HepG2 (cell line): ENCODE results near the gene SPAG6. TPM values are rescaled to one million over a fixed set of nuclear protein-coding genes. Genes with fewer than 3 reads are reported as not detected.

Source experiments
- ATAC-seq: fragments of 200-7000 bp; cut with Tn5 transposase; 3 replicates; pipeline ENCODE4 v1.9.1; 2020; ENCODE audit warnings: mild to moderate bottlenecking, moderate library complexity
- BruUV-seq: library from RNA; stranded (reverse); fragments of 400-500 nt; replicated peaks from 2 replicates; lab custom pipeline; 2021; lab: Mats Ljungman, UMichigan
- CTCF ChIA-PET: fragments of 300-600 bp; formaldehyde crosslinking; extraction: SDS; loops from one replicate; lab custom pipeline; 2021; ENCODE audit warnings: low total read pairs, inconsistent platforms, low intra/inter-chr PET ratio; lab: Yijun Ruan, JAX
- POLR2A ChIA-PET: fragments of 350-600 bp; sonication (Branson Sonifier 250); formaldehyde crosslinking; loops from one replicate; lab custom pipeline; 2020; ENCODE audit warnings: antibody characterized with exemption, inconsistent platforms; lab: Yijun Ruan, JAX
- DNase-seq: peaks from one replicate; pipeline ENCODE4 v3.0.0-alpha.2; 2015; ENCODE audit warnings: low spot score
- FAIRE-seq: peaks from 3 replicates; lab custom pipeline; 2011; peaks lifted over from hg19 to GRCh38; lab: Jason Lieb, UNC
- H2AFZ ChIP-seq: one replicate; pipeline ENCODE4 v1.6.1; 2011; ENCODE audit warnings: low read length, inconsistent platforms
- H3K27ac ChIP-seq: fragments of 300-600 bp; 3 replicates; pipeline ENCODE4 v1.8.0; 2011; ENCODE audit warnings: mixed run types, mild to moderate bottlenecking, mixed read lengths, low read length, inconsistent platforms; ENCODE audit not compliant: insufficient read depth; ENCODE audit errors: extremely low read length
- H3K27me3 ChIP-seq, 2 experiments: fragments of 200-600 bp in 1 of 2; 2 replicates in 1 of 2; 3 replicates in 1 of 2; pipeline versions ENCODE4 v1.6.0 to v1.8.0; 2011; ENCODE audit warnings: low read length in 2 of 2, mild to moderate bottlenecking in 2 of 2, moderate library complexity in 2 of 2, inconsistent platforms in 1 of 2; ENCODE audit not compliant: insufficient read depth in 2 of 2, control insufficient read depth in 1 of 2
- H3K36me3 ChIP-seq, 2 experiments: fragments of 200-600 bp in 1 of 2; replicated peaks in 1 of 2; 2 replicates in 1 of 2; 3 replicates in 1 of 2; pipeline versions ENCODE4 v1.5.1 to v1.8.0; 2011; ENCODE audit warnings: low read length in 2 of 2, inconsistent platforms in 1 of 2; ENCODE audit not compliant: insufficient read depth in 2 of 2, control insufficient read depth in 1 of 2
- H3K4me1 ChIP-seq: 2 replicates; pipeline ENCODE4 v1.5.1; 2012; ENCODE audit warnings: low read length, inconsistent platforms; ENCODE audit not compliant: insufficient read depth
- H3K4me2 ChIP-seq: 2 replicates; pipeline ENCODE4 v1.6.0; 2011; ENCODE audit warnings: low read depth, low read length, inconsistent platforms
- H3K4me3 ChIP-seq, 3 experiments: fragments of 200-600 bp in 1 of 3; sonication (generic), shearing (Covaris generic) in 1 of 3; replicated peaks in 1 of 3; 2 replicates each; pipeline ENCODE4 v1.5.1; 2011 to 2016; ENCODE audit warnings: low read length in 3 of 3, inconsistent platforms in 2 of 3, low read depth in 2 of 3, mild to moderate bottlenecking in 2 of 3, control low read depth in 1 of 3, mixed read lengths in 1 of 3; ENCODE audit not compliant: insufficient read depth in 1 of 3
- H3K79me2 ChIP-seq: one replicate; pipeline ENCODE4 v1.6.1; 2011; ENCODE audit warnings: low read length, inconsistent platforms; ENCODE audit not compliant: insufficient read depth
- H3K9ac ChIP-seq: 2 replicates; pipeline ENCODE4 v1.6.0; 2011; ENCODE audit warnings: mild to moderate bottlenecking, low read depth, low read length, inconsistent platforms; ENCODE audit not compliant: insufficient read depth
- H3K9me3 ChIP-seq: 2 replicates; pipeline ENCODE4 v1.5.1; 2012; ENCODE audit warnings: mild to moderate bottlenecking, low read length
- H4K20me1 ChIP-seq: 2 replicates; pipeline ENCODE4 v1.6.0; 2011; ENCODE audit warnings: inconsistent platforms, mild to moderate bottlenecking, low read length, moderate library complexity; ENCODE audit not compliant: insufficient read depth
- ATF4 ChIP-seq, 2 experiments: fragments of 450-650 bp in 1 of 2; sonication (generic) in 1 of 2; formaldehyde crosslinking; IDR thresholded peaks; 2 replicates each; pipeline versions ENCODE4 v1.5.0 to v1.8.0; 2020 to 2022; ENCODE audit warnings: mild to moderate bottlenecking in 1 of 2, missing genetic modification reagents in 1 of 2
- E2F5 ChIP-seq: sonication (generic); formaldehyde crosslinking; conservative IDR thresholded peaks from 2 replicates; pipeline ENCODE4 v1.4.0; 2020; ENCODE audit warnings: missing genetic modification reagents
- FOXM1 ChIP-seq: sonication (generic); formaldehyde crosslinking; IDR thresholded peaks from 2 replicates; pipeline ENCODE4 v1.5.0; 2020; ENCODE audit warnings: missing genetic modification reagents
- IKZF4 ChIP-seq: sonication (generic); formaldehyde crosslinking; IDR thresholded peaks from 2 replicates; pipeline ENCODE4 v1.5.1; 2020; ENCODE audit warnings: borderline replicate concordance, mild to moderate bottlenecking, low read depth, missing genetic modification reagents; ENCODE audit errors: not compliant biosample characterization
- KLF12 ChIP-seq: sonication (generic); formaldehyde crosslinking; IDR thresholded peaks from 2 replicates; pipeline ENCODE4 v1.4.0; 2020; ENCODE audit warnings: missing genetic modification reagents, borderline replicate concordance
- MATR3 ChIP-seq: sonication (generic); formaldehyde crosslinking; IDR thresholded peaks from 2 replicates; pipeline ENCODE4 v1.4.0; 2020; ENCODE audit warnings: missing genetic modification reagents
- MYPOP ChIP-seq: sonication (generic); formaldehyde crosslinking; IDR thresholded peaks from 2 replicates; pipeline ENCODE4 v1.8.1; 2023; ENCODE audit warnings: mild to moderate bottlenecking, moderate library complexity, missing genetic modification reagents
- NFYC ChIP-seq: IDR thresholded peaks from 2 replicates; pipeline ENCODE4 v1.6.1; 2016; ENCODE audit warnings: missing genetic modification reagents, missing compliant biosample characterization
- PHF8 ChIP-seq: sonication (generic); formaldehyde crosslinking; IDR thresholded peaks from 2 replicates; pipeline ENCODE4 v1.5.0; 2020; ENCODE audit warnings: missing genetic modification reagents
- RELA ChIP-seq: sonication (generic); formaldehyde crosslinking; IDR thresholded peaks from 2 replicates; pipeline ENCODE4 v1.4.0; 2020; ENCODE audit warnings: missing genetic modification reagents
- SMAD1 ChIP-seq: sonication (generic); formaldehyde crosslinking; IDR thresholded peaks from 2 replicates; pipeline ENCODE4 v1.4.0; 2020; ENCODE audit warnings: missing genetic modification reagents, low read depth, mild to moderate bottlenecking, borderline replicate concordance
- TBX3 ChIP-seq: fragments of 450-650 bp; IDR thresholded peaks from 2 replicates; pipeline ENCODE4 v1.6.1; 2017; ENCODE audit warnings: antibody characterized with exemption, mild to moderate bottlenecking, inconsistent platforms, borderline replicate concordance
- ZFP41 ChIP-seq: sonication (generic); formaldehyde crosslinking; IDR thresholded peaks from 2 replicates; pipeline ENCODE4 v1.4.0; 2020; ENCODE audit warnings: mild to moderate bottlenecking, missing genetic modification reagents, borderline replicate concordance
- ZIK1 ChIP-seq: sonication (generic); formaldehyde crosslinking; IDR thresholded peaks from 2 replicates; pipeline ENCODE4 v1.5.0; 2020; ENCODE audit warnings: mild to moderate bottlenecking, low read depth, missing genetic modification reagents, borderline replicate concordance
- ZNF337 ChIP-seq: sonication (generic); formaldehyde crosslinking; IDR thresholded peaks from 2 replicates; pipeline ENCODE4 v1.5.1; 2020; ENCODE audit warnings: missing genetic modification reagents, low read depth, mild to moderate bottlenecking, borderline replicate concordance
- ZSCAN31 ChIP-seq: sonication (generic); formaldehyde crosslinking; IDR thresholded peaks from 2 replicates; pipeline ENCODE4 v1.5.0; 2020; ENCODE audit warnings: low read depth, mild to moderate bottlenecking, missing genetic modification reagents
- WGBS: methylation state at CpG from one replicate; pipeline ENCODE4 v1.1.6; 2017; ENCODE audit warnings: low lambda C conversion rate; 5-methylcytosine and 5-hydroxymethylcytosine counted together
- in situ Hi-C: cut with HindIII; loops from 2 replicates; pipeline ENCODE4 v1.10.0; 2017; ENCODE audit warnings: low pct_unique_long_range_greater_than_20kb; ENCODE audit not compliant: extremely low pct_ligation_motif_present
- intact Hi-C: fragments of 100-400 bp; cut with micrococcal nuclease; formaldehyde crosslinking; loops from one replicate; pipeline ENCODE4 v1.10.0; 2022; ENCODE audit not compliant: unreplicated experiment
- polyA plus RNA-seq, 8 experiments: library from polyadenylated mRNA; depleted of rRNA in 3 of 8; stranded (reverse) in 7 of 8; unstranded in 1 of 8; fragments of >200 nt; fragmentation: Illumina TruSeq in 4 of 8; extraction: Trizol in 4 of 8; gene quantifications; 2 replicates each; pipeline versions ENCODE4 v1.2.1 to v1.2.3, GENCODE V29; 2011 to 2016; ENCODE audit warnings: low read depth in 4 of 8, missing spikeins in 1 of 8, mixed read lengths in 1 of 8; ENCODE audit not compliant: insufficient read depth in 1 of 8
- total RNA-seq, 5 experiments: library from RNA; depleted of rRNA; stranded (reverse); fragments of >200 nt; fragmentation: Illumina TruSeq; extraction: Trizol; gene quantifications; 2 replicates each; pipeline ENCODE4 v1.2.3, GENCODE V29; 2016; ENCODE audit warnings: low read depth in 1 of 5
- TF ChIP-seq, protein P1 (sequence below): sonication (generic); formaldehyde crosslinking; IDR thresholded peaks from 2 replicates; pipeline ENCODE4 v1.4.0; 2020; ENCODE audit warnings: missing genetic modification reagents

The SPAG6 gene
- total and polyA plus RNA-seq, 2 of the 13 experiments (the other 11 are each of a cell fraction or from before 2014, with no cell fraction given), result not detected

DNA sequence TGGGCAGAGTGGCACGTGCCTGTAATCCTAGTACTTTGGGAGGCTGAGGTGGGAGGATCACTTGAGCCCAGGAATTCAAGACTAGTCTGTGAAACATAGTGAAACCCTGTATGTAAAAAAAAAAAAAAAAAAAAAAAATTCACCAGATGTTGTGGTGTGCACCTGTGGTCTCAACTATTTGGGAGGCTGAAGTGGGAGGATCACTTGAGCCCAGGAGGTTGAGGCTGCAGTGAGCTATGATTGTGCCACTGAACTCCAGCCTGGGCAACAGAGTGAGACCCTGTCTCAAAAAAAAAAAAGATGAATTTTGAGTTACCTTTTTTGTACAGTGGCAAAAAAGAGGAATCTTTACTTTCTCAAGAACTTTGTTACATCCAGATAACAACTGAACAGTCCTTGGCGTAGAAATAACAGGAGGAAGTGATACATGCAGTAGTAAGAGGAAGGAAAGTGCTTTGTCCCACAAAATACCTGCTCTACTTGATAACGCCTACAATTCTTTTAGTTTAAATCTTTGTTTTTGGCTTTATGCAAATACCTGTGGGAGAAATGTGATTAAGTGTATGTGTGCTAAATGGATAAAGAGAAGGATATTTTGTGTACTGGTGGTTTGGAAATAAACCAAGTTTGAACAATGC, 29.3 kb downstream of the SPAG6 start (continued):
- TF ChIP-seq ATF4 (CRISPR knock-in tag; IDR thresholded peaks at IDR 0.05) (no peak), FOXM1 (CRISPR knock-in tag) (no peak), RELA (CRISPR knock-in tag) (no peak), MATR3 (CRISPR knock-in tag) (no peak), ZIK1 (CRISPR knock-in tag) (no peak), IKZF4 (CRISPR knock-in tag) (no peak), PHF8 (CRISPR knock-in tag) (no peak), TBX3 (no peak), SMAD1 (CRISPR knock-in tag) (no peak)

- H3K9me3 ChIP-seq, result no peaks in the 10 kb centered on the region
- H4K20me1 ChIP-seq, result no peaks in the 10 kb centered on the region
- H3K36me3 ChIP-seq, result no peaks in the 10 kb centered on the region
- no peaks in the 10 kb centered on the region for H3K79me2 ChIP-seq
- ChIA-PET CTCF (no interaction called here), POLR2A (no interaction called here)
- no peak for ATAC-seq
- DNase-seq, result no peak
- in situ Hi-C loops, result no loop called here
- BruUV-seq, result no TSS peak
- intact Hi-C loops, result no loop called here
- H3K9ac ChIP-seq, result no peak overlapping the region
- H3K4me3 ChIP-seq, result no peak overlapping the region
- H2AFZ ChIP-seq, result no peak overlapping the region
- WGBS, result under 1% methylated on average over 3 of the region's 3 CpGs
- FAIRE-seq, result no peak
- no peaks in the 10 kb centered on the region for H3K4me1 ChIP-seq
- H3K27ac ChIP-seq, result no peak overlapping the region
- no peak overlapping the region for H3K4me2 ChIP-seq
- no peaks in the 10 kb centered on the region; a peak in 1 of 5 replicates for H3K27me3 ChIP-seq
- TF ChIP-seq KLF12 (CRISPR knock-in tag) (no peak), MYPOP (CRISPR knock-in tag) (no peak), E2F5 (CRISPR knock-in tag) (no peak), ZSCAN31 (CRISPR knock-in tag) (no peak), ZNF337 (CRISPR knock-in tag) (no peak), ZFP41 (CRISPR knock-in tag) (no peak), NFYC (CRISPR knock-in tag) (no peak)
- TF ChIP-seq, protein P1, sequence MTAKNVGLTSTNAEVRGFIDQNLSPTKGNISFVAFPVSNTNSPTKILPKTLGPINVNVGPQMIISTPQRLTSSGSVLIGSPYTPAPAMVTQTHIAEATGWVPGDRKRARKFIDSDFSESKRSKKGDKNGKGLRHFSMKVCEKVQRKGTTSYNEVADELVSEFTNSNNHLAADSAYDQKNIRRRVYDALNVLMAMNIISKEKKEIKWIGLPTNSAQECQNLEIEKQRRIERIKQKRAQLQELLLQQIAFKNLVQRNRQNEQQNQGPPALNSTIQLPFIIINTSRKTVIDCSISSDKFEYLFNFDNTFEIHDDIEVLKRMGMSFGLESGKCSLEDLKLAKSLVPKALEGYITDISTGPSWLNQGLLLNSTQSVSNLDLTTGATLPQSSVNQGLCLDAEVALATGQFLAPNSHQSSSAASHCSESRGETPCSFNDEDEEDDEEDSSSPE (CRISPR knock-in tag), result no peak
Measured at GRCh38 chr10:22379059-22379458, 33.8 kb downstream of the SPAG6 start.
